Activated CD8-positive, alpha-beta memory T cell treated with anti-CD3 and anti-CD28 coated beads, Interleukin-2, amount 50 U/mL, for 1 hour (primary cell): ENCODE measurements around the gene UBE2K.
"Not testable (repeated sequence)": the region's sequence is repeated elsewhere in the genome, so short reads cannot be mapped to it uniquely, and the experiment has no call there.

ENCODE experiments used
- DNase-seq: peaks from one replicate; pipeline ENCODE4 v3.0.0-alpha.2; 2020; ENCODE audit errors: extremely low read depth

UBE2K gene

DNA sequence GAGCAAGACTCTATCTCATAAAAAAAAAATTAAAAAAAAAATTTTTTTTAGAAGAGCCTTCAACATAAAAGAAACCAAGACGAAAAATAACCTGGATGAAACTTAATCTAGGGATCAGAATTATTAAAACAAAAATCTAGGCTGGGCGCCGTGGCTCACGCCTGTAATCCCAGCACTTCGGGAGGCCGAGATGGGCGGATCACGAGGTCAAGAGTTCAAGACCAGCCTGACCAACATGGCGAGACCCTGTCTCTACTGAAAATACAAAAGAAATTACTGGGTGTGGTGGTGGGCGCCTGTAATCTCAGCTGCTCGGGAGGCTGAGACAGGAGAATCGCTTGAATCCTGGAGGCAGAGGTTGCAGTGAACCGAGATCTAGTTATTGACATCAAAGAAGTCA lies 95.0 kb downstream of the UBE2K start:
- DNase-seq = not testable (repeated sequence)

DNA sequence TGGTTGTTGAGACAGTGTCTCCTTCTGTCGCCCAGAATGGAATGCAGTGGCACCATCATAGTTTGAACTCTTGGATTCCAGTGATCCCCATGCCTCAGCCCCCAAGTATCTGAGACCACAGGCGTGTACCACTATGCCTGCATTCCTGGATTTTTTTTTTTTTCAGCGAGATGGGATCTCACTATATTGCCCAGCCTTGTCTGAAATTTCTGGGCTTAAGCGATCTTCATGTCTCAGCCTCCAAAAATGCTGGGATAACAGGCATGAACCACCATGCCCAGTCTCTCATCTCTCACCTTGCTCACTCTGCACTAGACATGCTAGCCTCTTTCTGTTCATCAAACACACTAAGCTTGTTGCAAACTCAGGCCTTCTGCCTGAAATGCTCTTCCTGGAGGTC lies 104.1 kb downstream of the UBE2K start:
- DNase-seq = no peak

DNA sequence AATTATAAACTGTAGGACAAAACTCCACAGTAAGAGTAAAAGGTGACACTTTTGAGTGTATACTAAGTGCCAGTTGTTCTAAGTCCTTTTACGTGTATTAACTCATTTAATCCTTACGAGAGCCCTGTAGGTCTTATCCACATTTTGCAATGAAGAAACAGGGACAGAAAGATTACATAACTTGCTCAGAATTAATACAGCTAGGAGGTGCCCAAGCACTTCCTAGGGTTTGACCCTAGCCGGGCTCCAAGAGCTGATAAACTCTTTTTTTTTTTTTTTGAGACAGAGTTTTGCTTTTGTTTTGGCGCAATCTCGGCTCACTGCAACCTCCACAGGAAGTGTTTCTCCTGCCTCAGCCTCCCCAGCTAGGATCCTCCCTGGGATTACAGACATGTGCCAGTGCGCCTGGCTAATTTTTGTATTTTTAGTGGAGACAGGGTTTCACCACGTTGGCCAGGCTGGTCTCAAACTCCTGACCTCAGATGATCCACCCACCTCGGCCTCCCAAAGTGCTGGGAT lies 110.4 kb downstream of the UBE2K start:
- DNase-seq = no peak

DNA sequence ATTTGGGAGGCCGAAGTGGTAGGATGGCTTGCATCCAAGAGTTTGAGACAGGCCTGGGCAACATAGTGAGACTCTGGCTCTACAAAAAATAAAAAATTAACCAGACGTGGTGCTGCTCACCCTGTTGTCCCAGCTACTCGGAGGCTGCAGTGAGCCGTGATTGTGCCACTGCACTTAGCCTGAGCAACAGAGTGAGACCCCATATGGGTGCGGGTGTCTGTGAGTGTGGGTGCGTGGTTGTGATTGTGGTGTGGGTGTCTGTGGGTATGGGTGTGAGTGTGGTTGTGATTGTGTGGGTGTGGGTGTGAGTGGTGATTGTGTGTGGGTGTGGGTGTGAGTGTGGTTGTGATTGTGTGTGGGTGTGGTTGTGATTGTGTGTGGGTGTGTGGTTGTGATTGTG lies 114.6 kb downstream of the UBE2K start:
- DNase-seq = no peak

DNA sequence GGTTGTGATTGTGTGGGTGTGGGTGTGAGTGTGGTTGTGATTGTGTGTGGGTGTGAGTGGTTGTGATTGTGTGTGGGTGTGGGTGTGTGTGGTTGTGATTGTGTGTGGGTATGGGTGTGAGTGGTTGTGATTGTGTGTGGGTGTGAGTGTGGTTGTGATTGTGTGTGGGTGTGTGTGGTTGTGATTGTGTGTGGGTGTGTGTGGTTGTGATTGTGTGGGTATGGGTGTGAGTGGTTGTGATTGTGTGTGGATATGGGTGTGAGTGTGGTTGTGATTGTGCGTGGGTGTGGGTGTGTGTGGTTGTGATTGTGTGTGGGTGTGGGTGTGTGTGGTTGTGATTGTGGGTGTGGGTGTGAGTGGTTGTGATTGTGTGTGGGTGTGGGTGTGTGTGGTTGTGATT lies 115.1 kb downstream of the UBE2K start:
- not testable (repeated sequence) for DNase-seq

DNA sequence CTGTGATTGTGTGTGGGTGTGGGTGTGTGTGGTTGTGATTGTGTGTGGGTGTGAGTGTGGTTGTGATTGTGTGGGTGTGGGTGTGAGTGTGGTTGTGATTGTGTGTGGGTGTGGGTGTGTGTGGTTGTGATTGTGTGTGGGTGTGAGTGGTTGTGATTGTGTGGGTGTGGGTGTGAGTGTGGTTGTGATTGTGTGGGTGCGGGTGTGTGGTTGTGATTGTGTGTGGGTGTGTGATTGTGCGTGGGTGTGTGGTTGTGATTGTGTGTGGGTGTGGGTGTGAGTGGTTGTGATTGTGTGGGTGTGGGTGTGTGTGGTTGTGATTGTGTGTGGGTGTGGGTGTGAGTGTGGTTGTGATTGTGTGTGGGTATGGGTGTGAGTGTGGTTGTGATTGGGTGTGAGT lies 115.8 kb downstream of the UBE2K start:
- not testable (repeated sequence) for DNase-seq

DNA sequence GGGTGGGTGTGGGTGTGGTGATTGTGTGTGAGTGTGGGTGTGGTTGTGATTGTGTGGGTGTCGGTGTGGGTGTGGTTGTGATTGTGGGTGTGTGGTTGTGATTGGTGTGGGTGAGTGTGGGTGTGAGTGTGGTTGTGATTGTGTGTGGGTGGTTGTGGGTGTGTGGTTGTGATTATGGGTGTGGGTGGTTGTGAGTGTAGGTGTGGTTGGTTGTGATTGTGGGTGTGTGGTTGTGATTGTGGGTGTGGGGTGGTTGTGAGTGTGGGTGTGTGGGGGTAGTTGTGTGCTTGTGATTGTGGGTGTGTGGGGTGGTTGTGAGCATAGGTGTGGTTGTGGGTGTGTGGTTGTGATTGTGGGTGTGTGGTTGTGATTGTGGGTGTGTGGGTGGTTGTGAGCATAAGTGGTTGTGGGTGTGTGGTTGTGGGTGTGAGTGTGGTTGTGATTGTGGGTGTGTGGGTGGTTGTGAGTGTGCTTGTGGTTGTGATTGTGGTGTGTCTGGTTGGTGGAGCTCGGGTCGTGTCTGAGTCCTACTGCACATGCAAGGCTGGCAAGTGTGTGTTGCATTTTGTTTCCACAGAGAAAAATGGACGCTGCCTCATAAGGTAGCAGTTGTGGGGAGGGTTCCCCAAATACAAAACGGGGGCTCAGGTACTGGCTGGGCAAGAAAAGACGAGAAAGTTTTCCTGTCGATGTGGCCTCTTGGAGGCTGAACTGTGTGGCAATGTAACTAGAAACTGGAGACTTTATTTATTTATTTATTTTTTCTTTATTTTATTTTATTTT lies 116.7 kb downstream of the UBE2K start:
- DNase-seq = no peak

DNA sequence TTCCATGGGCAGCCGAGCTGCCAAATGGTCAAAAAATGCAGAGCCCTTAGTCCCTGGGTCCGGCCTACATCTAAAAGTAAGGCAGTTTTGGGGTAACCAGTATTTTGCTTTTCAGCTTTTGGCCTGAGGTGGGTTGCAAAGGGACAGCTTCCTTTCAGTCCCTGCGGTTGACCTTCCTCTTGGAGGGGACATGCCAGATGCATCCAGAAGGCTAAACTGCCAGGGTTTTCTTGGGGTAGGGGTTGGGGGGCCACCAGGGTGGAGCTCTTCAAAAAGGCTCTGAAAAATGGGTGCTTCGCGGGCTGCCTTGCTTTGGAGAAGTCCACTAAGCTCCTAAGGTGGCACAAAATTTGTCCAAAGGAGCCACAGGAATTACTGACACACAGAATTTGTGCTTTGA lies 120.7 kb downstream of the UBE2K start:
- DNase-seq = no peak

DNA sequence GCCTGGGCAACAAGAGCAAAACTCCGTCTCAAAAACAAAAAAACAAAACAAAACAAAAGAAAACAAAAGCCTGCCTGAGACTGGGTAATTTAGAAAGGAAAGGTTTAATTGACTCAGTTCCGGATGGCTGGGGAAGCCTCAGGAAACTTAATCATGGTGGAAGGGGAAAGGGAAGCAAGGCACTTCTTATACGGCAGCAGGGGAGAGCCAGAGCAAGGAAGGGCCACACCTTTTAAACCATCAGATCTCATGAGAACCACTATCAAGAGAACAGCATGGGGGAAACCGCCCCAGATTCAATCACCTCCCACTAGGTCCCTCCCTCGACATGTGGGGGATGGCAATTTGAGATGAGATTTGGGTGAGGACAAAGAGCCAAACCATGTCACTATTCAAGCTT lies 122.2 kb downstream of the UBE2K start:
- no peak for DNase-seq

DNA sequence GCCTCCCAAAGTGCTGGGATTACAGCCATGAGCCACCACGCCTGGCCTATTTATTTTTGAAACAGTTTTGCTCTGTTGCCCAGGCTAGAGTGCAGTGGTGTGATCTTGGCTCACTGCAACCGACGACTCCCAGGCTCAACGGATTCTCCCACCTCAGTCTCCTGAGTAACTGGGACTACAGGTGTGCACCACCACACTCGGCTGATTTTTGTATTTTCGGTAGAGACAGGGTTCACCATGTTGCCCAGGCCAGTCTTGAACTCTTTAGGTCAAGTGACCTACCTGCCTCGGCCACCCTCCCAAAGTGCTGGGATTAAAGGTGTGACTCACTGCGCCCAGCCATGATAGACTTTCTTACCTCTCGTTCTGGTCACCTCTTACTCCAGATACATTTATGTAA lies 124.0 kb downstream of the UBE2K start:
- no peak for DNase-seq

DNA sequence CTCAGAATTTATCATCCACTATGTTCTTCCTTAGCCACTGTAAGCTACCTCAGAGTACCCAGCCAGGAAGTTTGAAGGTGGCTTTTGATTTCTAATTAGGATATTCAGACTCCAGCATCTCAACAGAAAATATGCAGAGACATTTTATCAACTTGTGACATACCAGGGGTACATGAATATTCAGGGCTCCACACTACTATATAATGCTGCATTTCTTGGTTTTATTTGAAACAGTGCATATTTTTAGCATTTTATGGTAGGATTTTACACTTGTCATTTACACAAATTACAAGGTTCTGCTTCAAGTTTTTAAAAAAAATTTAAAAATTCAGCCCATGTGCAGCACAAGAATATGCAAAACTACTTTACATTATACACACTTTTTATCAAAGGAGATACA lies 124.7 kb downstream of the UBE2K start:
- no peak for DNase-seq

DNA sequence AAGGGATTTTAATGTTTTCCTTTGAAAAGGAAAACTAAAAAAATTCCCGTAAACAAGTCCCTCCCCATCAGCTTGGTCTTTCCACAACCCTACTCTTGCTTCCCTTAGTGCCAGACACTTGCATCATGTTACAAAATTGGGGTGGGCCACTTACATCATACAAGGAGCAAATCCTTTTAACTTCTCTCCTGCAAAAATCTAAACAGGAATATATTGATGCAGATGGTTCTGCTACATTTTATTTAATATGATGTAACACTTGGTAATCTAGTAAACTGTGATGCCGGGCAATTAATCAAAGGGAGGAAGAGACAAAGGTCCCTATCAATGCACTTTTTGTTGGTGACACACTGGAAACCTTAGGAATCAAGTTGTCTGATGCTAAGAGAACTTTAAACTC lies 125.3 kb downstream of the UBE2K start:
- no peak for DNase-seq

DNA sequence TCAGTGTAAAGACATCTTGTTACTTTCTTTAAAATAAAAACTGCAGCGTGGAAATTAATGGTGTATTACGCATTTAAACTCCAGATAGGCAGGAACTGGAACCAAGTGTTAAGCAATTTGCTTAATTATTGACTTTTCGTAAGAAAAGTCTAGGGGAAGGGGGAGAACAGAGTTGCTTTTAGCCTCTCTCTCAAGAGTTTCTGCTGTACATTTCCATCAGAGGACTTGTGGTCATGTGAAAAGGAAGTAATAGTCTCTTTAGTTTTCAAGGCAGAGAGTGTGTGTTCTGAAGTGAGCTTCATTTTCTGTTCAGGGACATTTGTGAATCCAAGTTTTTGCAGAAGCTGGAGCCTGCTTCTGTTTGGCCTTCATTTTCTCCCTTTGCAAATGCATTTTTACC lies 127.2 kb downstream of the UBE2K start:
- DNase-seq = no peak

DNA sequence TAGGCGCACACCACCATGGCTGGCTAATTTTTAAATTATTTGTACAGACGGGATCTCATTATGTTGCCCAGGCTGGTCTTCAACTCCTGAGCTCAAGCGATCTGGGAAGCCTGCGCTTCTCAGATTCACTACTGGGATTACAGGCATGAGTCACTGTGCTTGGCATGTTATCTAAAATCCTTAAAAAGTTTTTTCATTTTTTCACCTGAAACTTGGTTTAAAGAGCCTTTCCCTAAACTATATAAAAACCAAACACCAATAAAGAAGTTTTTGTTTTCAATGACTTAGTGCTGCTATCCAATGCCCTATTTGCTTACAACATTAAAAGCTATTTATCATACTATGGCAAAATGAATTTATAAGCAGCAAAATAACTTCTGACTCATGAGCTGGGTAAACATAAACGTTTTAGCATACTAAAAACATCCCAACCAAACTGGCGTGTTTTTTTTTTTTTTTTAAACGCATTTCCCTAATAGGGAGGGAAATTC lies 127.8 kb downstream of the UBE2K start:
- DNase-seq = no peak
